ENCODE data around the gene CAMSAP1. TPM values are rescaled to one million over a fixed set of nuclear protein-coding genes. Genes with fewer than 3 reads are reported as not detected.

Gene CAMSAP1
- total RNA-seq, 1 experiment from 2014 or later, result 24.8 TPM

Other genes with a start within 250 kb of the CAMSAP1 start
- gene LCN9, start 244.2 kb downstream of the CAMSAP1 start, total RNA-seq (2021; ENCODE audit: unreplicated experiment), result not detected
- not detected for gene SOHLH1, start 208.1 kb downstream of the CAMSAP1 start, total RNA-seq (2021; ENCODE audit: unreplicated experiment)
- gene KCNT1, start 205.4 kb downstream of the CAMSAP1 start, total RNA-seq (2021; ENCODE audit: unreplicated experiment), result not detected
- gene UBAC1, start 53.8 kb upstream of the CAMSAP1 start, total RNA-seq (2021; ENCODE audit: unreplicated experiment), result 38.0 TPM
- gene NACC2, start 187.7 kb upstream of the CAMSAP1 start, total RNA-seq (2021; ENCODE audit: unreplicated experiment), result 62.0 TPM
- gene TMEM250, start 211.3 kb upstream of the CAMSAP1 start, total RNA-seq (2021; ENCODE audit: unreplicated experiment), result 34.0 TPM